Smooth muscle cell (in vitro differentiated cells): ENCODE measurements around the gene TENT4A. TPM values are rescaled to one million over a fixed set of nuclear protein-coding genes. Genes with fewer than 3 reads are reported as not detected.

Experiments used
- DNase-seq: peaks from one replicate; lab custom pipeline; 2025; ENCODE audit not compliant: unreplicated experiment; lab: John Stamatoyannopoulos, UW
- H2AFZ ChIP-seq: fragments of 200-600 bp; sonication (generic); 2 replicates; pipeline ENCODE4 v1.6.0; 2016; ENCODE audit warnings: antibody characterized with exemption, low read depth, mild to moderate bottlenecking
- H3F3A ChIP-seq: fragments of 200-600 bp; sonication (generic); 2 replicates; pipeline ENCODE4 v1.6.0; 2017; ENCODE audit warnings: antibody characterized with exemption, low read depth
- H3K27ac ChIP-seq: fragments of 200-600 bp; sonication (generic); 2 replicates; pipeline ENCODE4 v1.5.1; 2016; ENCODE audit warnings: low read depth, mild to moderate bottlenecking
- H3K27me3 ChIP-seq: fragments of 200-600 bp; sonication (generic); 2 replicates; pipeline ENCODE4 v1.6.1; 2016; ENCODE audit warnings: low read depth, mild to moderate bottlenecking
- H3K36me3 ChIP-seq: fragments of 200-600 bp; sonication (generic); 2 replicates; pipeline ENCODE4 v1.5.1; 2016; ENCODE audit warnings: low read depth
- H3K4me1 ChIP-seq: fragments of 200-600 bp; sonication (generic); 2 replicates; pipeline ENCODE4 v1.5.1; 2016; ENCODE audit warnings: low read depth
- H3K4me2 ChIP-seq: fragments of 200-600 bp; sonication (generic); 2 replicates; pipeline ENCODE4 v1.6.0; 2016; ENCODE audit warnings: mild to moderate bottlenecking
- H3K4me3 ChIP-seq: fragments of 200-600 bp; sonication (generic); 2 replicates; pipeline ENCODE4 v1.5.1; 2016; ENCODE audit warnings: mild to moderate bottlenecking
- H3K79me2 ChIP-seq: fragments of 200-600 bp; sonication (generic); 2 replicates; pipeline ENCODE4 v1.6.0; 2016; ENCODE audit warnings: low read depth, mild to moderate bottlenecking
- H3K9ac ChIP-seq: fragments of 200-600 bp; sonication (generic); 2 replicates; pipeline ENCODE4 v1.6.0; 2016; ENCODE audit warnings: low read depth
- H3K9me3 ChIP-seq: fragments of 200-600 bp; sonication (generic); replicated peaks from 2 replicates; pipeline ENCODE4 v1.5.1; 2016; ENCODE audit warnings: low read depth
- H4K20me1 ChIP-seq: fragments of 200-600 bp; sonication (generic); 2 replicates; pipeline ENCODE4 v1.6.0; 2016; ENCODE audit warnings: low read depth
- WGBS: methylation state at CpG from one replicate; pipeline ENCODE4 v1.1.7; 2016; ENCODE audit warnings: low lambda C conversion rate; 5-methylcytosine and 5-hydroxymethylcytosine counted together
- polyA plus RNA-seq: library from polyadenylated mRNA; unstranded; fragments of >200 nt; fragmentation: Nextera tagmentation; extraction: Ambion mirVana; gene quantifications from 2 replicates; pipeline ENCODE4 v1.2.1, GENCODE V29; 2016
- total RNA-seq: library from RNA; depleted of rRNA; stranded (reverse); fragments of >200 nt; gene quantifications from 2 replicates; pipeline ENCODE4 v1.2.3, GENCODE V29; 2014
- TF ChIP-seq, protein P1 (sequence below): fragments of 200-600 bp; sonication (generic); IDR thresholded peaks from 2 replicates; pipeline ENCODE4 v1.5.1; 2017; ENCODE audit warnings: borderline replicate concordance, mild to moderate bottlenecking, antibody characterized with exemption; ENCODE audit not compliant: insufficient read depth, poor library complexity, severe bottlenecking

TENT4A gene
- total and polyA plus RNA-seq, 2 experiments from 2014 or later = 10.0 to 16.2 TPM

DNA sequence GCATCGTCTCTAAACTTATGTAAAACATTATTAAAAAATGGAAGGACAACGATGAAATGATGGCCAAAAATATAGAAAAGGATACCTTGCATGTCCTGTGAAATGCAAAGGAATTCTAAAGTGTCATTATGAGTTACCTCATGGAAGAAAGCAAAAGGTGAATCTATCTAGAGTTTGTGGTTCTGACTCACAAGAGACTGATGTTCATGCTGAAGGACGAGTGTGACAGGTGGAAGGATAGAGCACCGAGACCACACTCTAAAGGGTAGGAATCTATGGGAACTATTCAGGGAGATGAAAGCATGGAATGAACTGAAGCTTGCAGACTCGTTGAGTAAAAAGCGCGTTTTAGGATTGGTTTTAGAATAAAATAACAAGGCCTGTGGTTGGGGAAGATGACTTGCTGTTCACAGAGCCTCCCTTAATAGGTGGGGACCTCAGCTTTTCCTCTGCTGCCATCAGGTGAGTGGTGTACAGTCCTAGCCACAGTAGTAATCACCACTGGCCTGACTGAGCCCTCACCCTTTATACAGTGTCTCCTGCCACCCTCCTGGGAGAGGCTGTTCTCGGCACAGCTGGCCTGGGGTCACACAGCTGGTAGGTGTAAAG, 11.2 kb downstream of the TENT4A start:
- Histone ChIP-seq H3K9me3 (no peaks in the 10 kb centered on the region), H3K9ac (no peak overlapping the region), H3K4me2 (no peak overlapping the region), H3K27me3 (no peaks in the 10 kb centered on the region), H4K20me1 (peaks cover 100% of the 10 kb centered on the region), H3K27ac (no peak overlapping the region), H2AFZ (no peak overlapping the region), H3K79me2 (peaks cover 100% of the 10 kb centered on the region), H3K4me3 (no peak overlapping the region), H3F3A (no peaks in the 10 kb centered on the region), H3K4me1 (peaks cover 4% of the 10 kb centered on the region), H3K36me3 (no peaks in the 10 kb centered on the region)
- TF ChIP-seq, protein P1, sequence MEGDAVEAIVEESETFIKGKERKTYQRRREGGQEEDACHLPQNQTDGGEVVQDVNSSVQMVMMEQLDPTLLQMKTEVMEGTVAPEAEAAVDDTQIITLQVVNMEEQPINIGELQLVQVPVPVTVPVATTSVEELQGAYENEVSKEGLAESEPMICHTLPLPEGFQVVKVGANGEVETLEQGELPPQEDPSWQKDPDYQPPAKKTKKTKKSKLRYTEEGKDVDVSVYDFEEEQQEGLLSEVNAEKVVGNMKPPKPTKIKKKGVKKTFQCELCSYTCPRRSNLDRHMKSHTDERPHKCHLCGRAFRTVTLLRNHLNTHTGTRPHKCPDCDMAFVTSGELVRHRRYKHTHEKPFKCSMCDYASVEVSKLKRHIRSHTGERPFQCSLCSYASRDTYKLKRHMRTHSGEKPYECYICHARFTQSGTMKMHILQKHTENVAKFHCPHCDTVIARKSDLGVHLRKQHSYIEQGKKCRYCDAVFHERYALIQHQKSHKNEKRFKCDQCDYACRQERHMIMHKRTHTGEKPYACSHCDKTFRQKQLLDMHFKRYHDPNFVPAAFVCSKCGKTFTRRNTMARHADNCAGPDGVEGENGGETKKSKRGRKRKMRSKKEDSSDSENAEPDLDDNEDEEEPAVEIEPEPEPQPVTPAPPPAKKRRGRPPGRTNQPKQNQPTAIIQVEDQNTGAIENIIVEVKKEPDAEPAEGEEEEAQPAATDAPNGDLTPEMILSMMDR = no peak
- no peak for DNase-seq
- 90% methylated on average over 8 of the region's 8 CpGs for WGBS

DNA sequence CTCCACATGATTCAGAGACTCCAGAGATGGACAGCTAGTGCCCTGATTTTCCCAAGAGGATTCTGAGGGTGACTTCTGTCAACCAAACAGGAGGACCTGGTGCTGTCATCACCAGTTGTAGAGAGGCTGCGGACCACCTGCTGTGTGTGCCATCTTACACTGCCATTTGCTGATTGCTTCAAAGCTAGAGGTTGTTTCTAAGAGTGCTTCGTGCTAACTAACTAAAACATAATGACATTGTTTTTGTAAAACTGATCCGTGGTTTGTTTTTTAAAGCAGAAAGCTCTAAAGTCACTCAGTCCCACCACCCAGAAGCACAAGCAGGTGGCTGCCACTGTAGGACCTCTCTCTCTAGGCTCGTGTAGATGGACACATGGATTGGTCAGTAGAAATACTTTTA, 12.2 kb downstream of the TENT4A start:
- no peaks in the 10 kb centered on the region for H3K9me3 ChIP-seq
- H3K27me3 ChIP-seq = no peaks in the 10 kb centered on the region
- peaks cover 100% of the 10 kb centered on the region for H3K79me2 ChIP-seq
- peaks cover 4% of the 10 kb centered on the region for H3K4me1 ChIP-seq
- TF ChIP-seq, protein P1 = no peak
- H3K4me2 ChIP-seq = no peak overlapping the region
- H3K36me3 ChIP-seq = no peaks in the 10 kb centered on the region
- WGBS = 92% methylated on average over 4 of the region's 4 CpGs
- H3F3A ChIP-seq = no peaks in the 10 kb centered on the region
- no peak overlapping the region for H3K4me3 ChIP-seq
- no peak overlapping the region for H3K27ac ChIP-seq
- H2AFZ ChIP-seq = no peak overlapping the region
- H4K20me1 ChIP-seq = peaks cover 100% of the 10 kb centered on the region
- no peak for DNase-seq
- no peak overlapping the region for H3K9ac ChIP-seq

DNA sequence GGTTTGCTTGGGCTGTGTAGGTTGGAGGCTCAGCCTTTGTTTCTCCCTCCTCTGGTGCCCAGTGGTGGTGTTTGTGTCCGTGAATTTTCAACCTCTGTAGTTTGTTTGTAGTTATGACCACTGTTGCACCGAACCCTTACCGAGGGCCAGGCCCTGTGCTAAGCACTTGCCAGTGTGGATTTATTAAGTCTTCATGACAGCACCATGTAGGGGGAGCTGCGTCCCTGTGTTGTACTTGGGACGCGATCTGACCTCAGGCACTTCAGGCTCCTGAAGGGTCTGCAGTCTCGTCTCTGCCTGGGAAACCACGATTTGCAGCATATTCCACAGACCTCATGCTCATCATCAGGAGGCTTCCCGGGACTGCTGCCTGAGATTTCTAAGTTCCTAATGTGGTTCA, 12.8 kb downstream of the TENT4A start:
- peaks cover 6% of the 10 kb centered on the region for H3K4me1 ChIP-seq
- H3K4me3 ChIP-seq = no peak overlapping the region
- no peaks in the 10 kb centered on the region for H3K36me3 ChIP-seq
- DNase-seq = no peak
- H3K79me2 ChIP-seq = peaks cover 100% of the 10 kb centered on the region
- H3K9me3 ChIP-seq = no peaks in the 10 kb centered on the region
- TF ChIP-seq, protein P1 = no peak
- H3K27ac ChIP-seq = no peak overlapping the region
- H3K27me3 ChIP-seq = no peaks in the 10 kb centered on the region
- no peak overlapping the region for H3K9ac ChIP-seq
- H2AFZ ChIP-seq = no peak overlapping the region
- H4K20me1 ChIP-seq = peaks cover 100% of the 10 kb centered on the region
- peaks cover 3% of the 10 kb centered on the region for H3F3A ChIP-seq
- 88% methylated on average over 9 of the region's 9 CpGs for WGBS
- no peak overlapping the region for H3K4me2 ChIP-seq

DNA sequence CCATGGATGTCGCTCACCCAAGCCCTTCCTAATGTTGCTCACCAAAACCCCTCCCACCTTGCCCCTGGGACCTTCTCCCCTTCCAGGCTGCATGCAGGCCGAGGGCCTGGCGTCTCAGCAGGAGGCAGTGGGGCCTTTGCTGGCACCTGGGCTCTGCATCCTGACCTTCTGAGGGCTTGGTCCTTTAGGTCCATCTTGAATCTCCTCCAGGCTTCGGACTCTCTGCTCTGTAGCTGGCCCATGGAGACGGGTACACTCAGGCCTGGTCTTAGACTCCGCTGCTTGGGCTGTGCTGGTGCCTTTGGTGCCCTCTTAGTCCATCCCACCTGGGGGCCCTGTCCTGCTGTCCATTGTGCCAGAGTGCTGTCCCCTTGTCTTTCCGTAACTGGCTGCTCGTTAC, 14.0 kb downstream of the TENT4A start:
- Histone ChIP-seq H3K27ac (no peak overlapping the region), H3K36me3 (no peaks in the 10 kb centered on the region), H3K9ac (no peak overlapping the region), H3K27me3 (no peaks in the 10 kb centered on the region), H3K4me2 (no peak overlapping the region), H3K4me3 (no peak overlapping the region), H3K79me2 (peaks cover 100% of the 10 kb centered on the region), H2AFZ (no peak overlapping the region), H4K20me1 (peaks cover 100% of the 10 kb centered on the region), H3K9me3 (no peaks in the 10 kb centered on the region), H3K4me1 (peaks cover 18% of the 10 kb centered on the region), H3F3A (peaks cover 8% of the 10 kb centered on the region)
- TF ChIP-seq, protein P1 = no peak
- 93% methylated on average over 8 of the region's 8 CpGs for WGBS
- DNase-seq = no peak
